Sigmoid colon (tissue), 7 donors: ENCODE results near the gene GLG1. TPM values are rescaled to one million over a fixed set of nuclear protein-coding genes. Genes with fewer than 3 reads are reported as not detected.

ENCODE experiments used
- DNase-seq: peaks from one replicate; pipeline ENCODE4 v3.0.0-alpha.2; 2019
- H3K27ac ChIP-seq, 4 donors: fragments of 200-600 bp; sonication (generic); one replicate each; pipeline ENCODE4 v1.5.1; 2016 to 2019; ENCODE audit warnings: mild to moderate bottlenecking in 1 of 4
- H3K27me3 ChIP-seq, 3 donors: fragments of 200-600 bp; sonication (generic); one replicate each; pipeline ENCODE4 v1.5.1; 2019; ENCODE audit warnings: mild to moderate bottlenecking in 1 of 3
- H3K36me3 ChIP-seq, 4 donors: fragments of 200-600 bp; sonication (generic); one replicate each; pipeline ENCODE4 v1.5.1; 2016 to 2019
- H3K4me1 ChIP-seq, 4 donors: fragments of 200-600 bp; sonication (generic); one replicate each; pipeline ENCODE4 v1.5.1; 2017 to 2019
- H3K4me3 ChIP-seq, 4 donors: fragments of 200-600 bp; sonication (generic); one replicate each; pipeline ENCODE4 v1.5.1; 2017 to 2019; ENCODE audit warnings: mild to moderate bottlenecking in 2 of 4, moderate library complexity in 1 of 4
- H3K9me3 ChIP-seq, 4 donors: fragments of 200-600 bp in 3 of 4; sonication (generic) in 3 of 4; one replicate each; pipeline versions ENCODE4 v1.5.1 to v1.6.1; 2013 to 2019
- CTCF ChIP-seq, 4 experiments: fragments of 450-650 bp in 3 of 4; fragments of 200-600 bp in 1 of 4; IDR thresholded peaks; one replicate each; pipeline ENCODE4 v1.5.1; 2016 to 2019; ENCODE audit warnings: antibody characterized with exemption in 4 of 4, mild to moderate bottlenecking in 3 of 4, moderate library complexity in 2 of 4
- EP300 ChIP-seq, 4 donors: sonication (generic); formaldehyde crosslinking; IDR thresholded peaks; one replicate each; pipeline ENCODE4 v1.6.1; 2017; ENCODE audit warnings: antibody characterized with exemption in 4 of 4
- POLR2A ChIP-seq, 2 donors: fragments of 450-650 bp; IDR thresholded peaks; one replicate each; pipeline ENCODE4 v1.6.1; 2016; ENCODE audit warnings: antibody characterized with exemption in 2 of 2, mild to moderate bottlenecking in 2 of 2, moderate library complexity in 2 of 2
- POLR2AphosphoS5 ChIP-seq, 4 donors: sonication (generic); formaldehyde crosslinking; IDR thresholded peaks; one replicate each; pipeline ENCODE4 v1.6.1; 2017; ENCODE audit warnings: antibody characterized with exemption in 4 of 4
- WGBS, 2 donors: extraction: QIAGEN DNeasy Blood & Tissue Kit; methylation state at CpG; one replicate each; pipeline ENCODE4 v1.1.7; 2013; 5-methylcytosine and 5-hydroxymethylcytosine counted together
- intact Hi-C: fragments of 100-400 bp; cut with DNase I; formaldehyde crosslinking; loops from one replicate; pipeline ENCODE4 v1.15.1; 2023
- polyA plus RNA-seq, 3 donors: library from polyadenylated mRNA; stranded (reverse); fragments of 200-250 nt; gene quantifications; one replicate each; pipeline ENCODE4 v1.2.3, GENCODE V29; 2013
- total RNA-seq, 4 donors: library from RNA; depleted of rRNA; stranded (reverse); fragments of >200 nt; gene quantifications; one replicate each; pipeline ENCODE4 v1.1.0, GENCODE V29; 2016
- donor health status: healthy with polysubstance abuse.
- donor health status: Bipolar disorder and iron deficiency.
- donor health status: healthy.

The GLG1 gene
- total and polyA plus RNA-seq, 7 donors = 4.2 to 138 (median 78.7) TPM

GRCh38 chr16:74501484-74502478, 105.1 kb downstream of the GLG1 start:
- Histone ChIP-seq H3K27ac (peak overlapping the region in 1 of 4 donors; percentile 18), H3K4me3 (no peak overlapping the region), H3K9me3 (no peaks in the 10 kb centered on the region), H3K36me3 (peaks cover 0 to 24% (median 4%) of the 10 kb centered on the region in 4 donors), H3K4me1 (no peaks in the 10 kb centered on the region), H3K27me3 (no peaks in the 10 kb centered on the region)
- 72 to 86% methylated on average over 7 of the region's 7 CpGs for WGBS, 2 donors
- intact Hi-C loops = no loop called here
- no peak for DNase-seq
- TF ChIP-seq EP300 (IDR thresholded peaks at IDR 0.05) (no peak), CTCF (IDR thresholded peaks at IDR 0.05) (no peak), POLR2A (IDR thresholded peaks at IDR 0.05) (no peak), POLR2AphosphoS5 (IDR thresholded peaks at IDR 0.05) (no peak)

GRCh38 chr16:74500907-74501306, 106.0 kb downstream of the GLG1 start:
- no peak for TF ChIP-seq CTCF (IDR thresholded peaks at IDR 0.05)
- no peak for TF ChIP-seq POLR2A (IDR thresholded peaks at IDR 0.05)
- TF ChIP-seq EP300 (IDR thresholded peaks at IDR 0.05) = no peak
- TF ChIP-seq POLR2AphosphoS5 (IDR thresholded peaks at IDR 0.05) = no peak
- H3K27ac ChIP-seq = peak overlapping the region in 1 of 4 donors; percentile 18
- 89 to 90% methylated on average over 3 of the region's 3 CpGs for WGBS, 2 donors
- intact Hi-C loops = no loop called here
- peaks cover 0 to 29% (median 3%) of the 10 kb centered on the region in 4 donors for H3K36me3 ChIP-seq
- no peaks in the 10 kb centered on the region for H3K27me3 ChIP-seq
- no peak overlapping the region for H3K4me3 ChIP-seq
- no peak for DNase-seq
- no peaks in the 10 kb centered on the region for H3K9me3 ChIP-seq
- no peaks in the 10 kb centered on the region for H3K4me1 ChIP-seq

- no peaks in the 10 kb centered on the region for H3K4me1 ChIP-seq
- no peaks in the 10 kb centered on the region for H3K27me3 ChIP-seq
- DNase-seq = no peak
- no peaks in the 10 kb centered on the region for H3K9me3 ChIP-seq
- no peak overlapping the region for H3K4me3 ChIP-seq
- H3K36me3 ChIP-seq = peaks cover 0 to 35% (median 9%) of the 10 kb centered on the region in 4 donors
- no peak overlapping the region for H3K27ac ChIP-seq
- intact Hi-C loops = no loop called here
- no peak for TF ChIP-seq CTCF (IDR thresholded peaks at IDR 0.05)
- no peak for TF ChIP-seq POLR2A (IDR thresholded peaks at IDR 0.05)
- no peak for TF ChIP-seq EP300 (IDR thresholded peaks at IDR 0.05)
- no peak for TF ChIP-seq POLR2AphosphoS5 (IDR thresholded peaks at IDR 0.05)
Observed at GRCh38 chr16:74499114-74499513, 107.8 kb downstream of the GLG1 start.

DNA sequence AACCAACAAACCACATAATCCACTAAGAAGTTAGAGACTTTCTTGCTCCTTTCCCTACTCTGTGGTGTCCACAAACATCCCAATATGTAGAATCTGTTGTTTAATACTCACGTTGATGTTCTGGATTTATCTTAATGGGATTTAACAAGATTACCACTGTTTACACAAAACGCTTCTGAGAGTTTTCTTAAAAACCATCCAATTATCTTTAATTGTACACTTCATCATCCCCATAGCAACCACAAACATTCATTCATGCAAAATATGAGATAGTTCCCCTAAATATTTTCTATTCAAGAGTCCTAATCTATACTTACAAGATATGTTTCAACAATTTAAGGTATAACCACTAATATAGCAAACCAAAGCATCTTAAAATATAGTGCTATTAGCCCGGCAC, 109.2 kb downstream of the GLG1 start:
- intact Hi-C loops = no loop called here
- Histone ChIP-seq H3K9me3 (no peaks in the 10 kb centered on the region), H3K4me1 (no peaks in the 10 kb centered on the region), H3K27ac (no peak overlapping the region), H3K27me3 (no peaks in the 10 kb centered on the region), H3K36me3 (peaks cover 0 to 41% (median 12%) of the 10 kb centered on the region in 4 donors), H3K4me3 (no peak overlapping the region)
- WGBS, 2 donors = 81 to 86% methylated on average over 3 of the region's 3 CpGs
- no peak for DNase-seq
- TF ChIP-seq CTCF (IDR thresholded peaks at IDR 0.05) (no peak), EP300 (IDR thresholded peaks at IDR 0.05) (no peak), POLR2A (IDR thresholded peaks at IDR 0.05) (no peak), POLR2AphosphoS5 (IDR thresholded peaks at IDR 0.05) (no peak)
